Measurements from ENCODE around the gene ZMAT1.
"Not testable (repeated sequence)": the region's sequence is repeated elsewhere in the genome, so short reads cannot be mapped to it uniquely, and the experiment has no call there.

Gene ZMAT1

GRCh38 chrX:101931488-101932248 lies at the start of gene ZMAT1:
TSS of gene ZMAT1 (minus strand) at chrX:101932027. CDS start at chrX:101932008, 19 bp downstream.
- peak; percentile 75 to 80 for DNase-seq

- DNase-seq: no peak
Measured at GRCh38 chrX:101977106-101977505, 45.3 kb upstream of the ZMAT1 start.

- DNase-seq: no peak
Measured at GRCh38 chrX:101973066-101973465, 41.2 kb upstream of the ZMAT1 start.

- not testable (repeated sequence) for DNase-seq
Measured at GRCh38 chrX:101964923-101965539, 33.2 kb upstream of the ZMAT1 start.

GRCh38 chrX:101958139-101958538 lies 26.3 kb upstream of the ZMAT1 start:
- DNase-seq: no peak

GRCh38 chrX:101957174-101957573 lies 25.3 kb upstream of the ZMAT1 start:
- no peak for DNase-seq

GRCh38 chrX:101956556-101956955 lies 24.7 kb upstream of the ZMAT1 start:
- DNase-seq: no peak

- DNase-seq: no peak
Measured at GRCh38 chrX:101950581-101950980, 18.8 kb upstream of the ZMAT1 start.

GRCh38 chrX:101932249-101932570 lies 383 bp upstream of the ZMAT1 start:
- DNase-seq: no peak

GRCh38 chrX:101931136-101931487 lies 715 bp downstream of the ZMAT1 start:
- no peak for DNase-seq

- DNase-seq: no peak
Measured at GRCh38 chrX:101925733-101926132, 6.1 kb downstream of the ZMAT1 start.

- DNase-seq: no peak
Measured at GRCh38 chrX:101918751-101919150, 13.1 kb downstream of the ZMAT1 start.

- no peak for DNase-seq
Measured at GRCh38 chrX:101906136-101906796, 25.6 kb downstream of the ZMAT1 start.

- DNase-seq: no peak
Measured at GRCh38 chrX:101904996-101905395, 26.8 kb downstream of the ZMAT1 start.

Measured in NCI-H2081 (cell line).